ENCODE results near the gene VPS41. TPM values are rescaled to one million over a fixed set of nuclear protein-coding genes. Genes with fewer than 3 reads are reported as not detected.

VPS41 gene
- total RNA-seq, 1 donor from 2014 or later, result 56.2 TPM

DNA sequence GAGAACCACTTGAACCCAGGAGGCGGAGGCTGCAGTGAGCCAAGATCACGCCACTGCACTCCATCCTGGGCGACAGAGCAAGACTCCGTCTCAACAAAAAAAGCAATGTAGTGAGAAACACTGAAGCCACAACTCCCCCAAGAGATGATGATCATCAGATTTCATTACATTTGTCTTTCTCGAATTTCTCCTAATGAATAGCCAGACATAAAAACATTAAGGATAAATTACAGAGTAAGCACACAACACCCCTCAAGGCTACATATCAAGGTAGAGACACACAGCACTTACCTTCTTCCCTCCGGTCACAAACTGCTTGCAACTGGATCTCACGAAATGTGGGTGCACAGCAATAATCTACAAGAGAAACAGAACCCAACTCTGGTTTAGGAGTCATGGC lies 91.5 kb downstream of the VPS41 start:
- DNase-seq (ENCODE audit: low read depth), result no peak

DNA sequence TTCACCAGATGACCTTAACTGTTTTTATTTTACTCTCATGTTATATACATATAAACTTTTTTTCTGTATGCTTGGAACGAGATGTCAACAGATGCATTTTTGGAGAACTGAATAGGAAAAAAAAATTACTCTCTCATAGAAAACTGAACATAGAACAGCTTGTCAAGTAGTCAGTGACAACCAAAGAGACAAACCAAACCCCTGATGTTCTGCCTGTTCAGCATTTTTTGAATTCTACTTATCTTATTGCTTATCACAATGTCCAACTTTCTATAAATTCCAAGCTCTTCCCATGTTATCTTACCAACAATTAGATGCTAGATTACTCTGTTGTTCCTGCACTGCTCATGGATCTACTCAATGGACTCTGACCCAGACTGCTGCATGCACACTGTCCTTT lies 95.2 kb downstream of the VPS41 start:
- DNase-seq (ENCODE audit: low read depth), result no peak

DNA sequence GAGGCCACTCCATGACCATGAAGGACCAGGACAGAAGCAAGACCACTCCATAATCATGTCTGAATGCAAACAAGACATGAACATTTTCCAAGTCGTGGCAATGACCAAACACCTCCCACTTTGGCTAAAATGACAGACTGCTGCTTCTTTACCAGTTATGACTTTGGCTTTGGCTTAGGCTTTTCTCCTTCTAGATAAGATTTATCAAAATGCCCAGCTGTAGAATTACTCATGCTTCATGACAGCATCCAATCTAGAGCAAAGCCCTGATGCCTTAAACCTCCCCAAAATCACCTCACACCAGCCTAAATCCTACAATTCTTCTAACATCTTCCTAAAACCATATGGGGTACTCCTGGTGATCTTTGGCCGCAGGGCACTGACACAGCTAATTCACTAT lies 102.1 kb downstream of the VPS41 start:
- no peak for DNase-seq (ENCODE audit: low read depth)

DNA sequence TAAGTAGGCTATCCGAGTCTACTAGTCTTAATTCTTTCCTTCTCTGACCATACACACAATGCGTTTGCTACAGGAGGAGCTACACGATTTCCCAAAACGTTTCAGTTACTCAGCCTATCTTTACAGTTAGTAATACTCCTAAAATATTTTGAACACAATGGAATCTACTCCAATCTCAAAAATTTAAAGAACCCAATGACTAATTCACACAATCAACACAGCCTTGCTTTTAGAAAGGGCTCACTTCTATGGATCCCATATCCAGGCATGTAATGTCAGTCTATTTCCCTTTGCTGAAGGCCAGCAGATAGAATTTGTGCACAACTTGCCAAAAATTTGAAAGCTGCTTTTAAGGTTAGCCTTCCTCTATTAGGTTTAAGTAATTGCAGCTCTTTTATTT lies 107.2 kb downstream of the VPS41 start:
- DNase-seq (ENCODE audit: low read depth), result no peak

DNA sequence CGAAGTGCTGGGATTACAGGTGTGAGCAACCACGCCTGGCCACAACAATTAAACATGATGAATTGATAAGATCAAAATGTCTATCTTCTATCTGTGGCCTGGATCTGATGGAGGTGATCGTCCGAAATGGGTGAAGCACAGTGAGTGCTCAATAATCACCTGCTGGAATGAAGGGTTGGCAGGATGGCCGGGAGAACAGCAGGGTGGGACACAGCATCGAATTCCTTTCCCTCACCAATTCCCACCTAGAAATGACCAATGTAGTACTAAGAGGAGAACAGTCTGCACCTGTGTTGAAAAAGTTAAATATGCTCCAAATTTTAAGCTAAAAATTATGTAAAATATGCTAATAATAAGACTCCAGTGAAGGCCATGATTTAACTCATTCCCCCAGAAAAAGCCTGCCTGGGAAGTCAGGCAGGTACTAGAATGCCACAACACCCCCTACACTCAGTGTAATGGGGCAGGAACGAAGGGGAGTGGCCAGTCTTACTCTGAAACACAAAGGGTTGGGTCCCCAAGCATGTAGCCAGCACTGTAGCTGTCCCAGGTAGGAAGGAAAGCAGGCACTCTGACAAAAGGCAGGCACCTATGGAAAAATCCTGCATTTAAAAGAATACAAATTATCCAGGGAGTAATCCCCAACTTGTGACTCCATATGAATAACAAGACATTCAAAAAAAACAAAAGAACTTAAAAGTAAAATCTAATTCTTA lies 110.3 kb downstream of the VPS41 start:
- DNase-seq (ENCODE audit: low read depth), result no peak

DNA sequence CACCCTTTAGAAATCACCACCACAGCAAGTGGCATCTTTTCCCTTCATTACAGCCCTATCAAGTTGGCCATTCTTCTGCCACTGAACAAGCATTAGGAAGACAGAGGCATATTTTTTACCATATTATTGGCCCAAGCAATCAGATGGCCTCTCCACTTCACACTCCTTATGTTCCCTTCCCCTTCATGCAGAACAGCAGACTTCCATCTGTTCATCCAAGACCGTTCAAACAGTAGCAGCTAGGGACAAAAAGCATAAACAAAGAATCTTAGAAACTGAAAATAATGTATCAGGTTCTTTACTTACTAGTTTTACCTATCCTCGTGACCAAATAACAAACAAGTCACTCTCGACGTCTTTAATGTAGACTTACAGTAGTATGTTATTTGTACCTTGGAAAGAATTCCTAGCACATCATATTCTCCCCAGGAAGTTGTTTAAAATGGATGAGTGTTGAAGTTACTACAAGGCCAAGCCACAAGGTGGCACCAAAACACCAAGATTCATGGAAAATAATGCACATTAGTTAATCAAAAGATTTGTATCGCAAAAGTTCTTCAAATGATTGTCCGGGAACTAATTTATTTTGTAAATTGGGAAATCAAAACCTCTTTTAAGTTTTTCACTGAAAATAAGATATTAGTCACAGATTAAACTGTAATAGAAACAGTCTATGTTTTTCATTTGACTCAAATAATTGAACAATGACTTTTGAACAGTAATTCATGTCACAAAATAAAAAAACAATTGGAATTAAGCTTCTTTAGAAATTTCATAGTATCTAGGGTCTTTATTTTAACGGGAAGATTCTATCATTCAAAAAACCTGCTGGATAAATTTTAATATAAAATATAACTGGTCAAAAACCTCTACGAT lies 112.1 kb downstream of the VPS41 start:
- peak; percentile 79 for DNase-seq (ENCODE audit: low read depth)

DNA sequence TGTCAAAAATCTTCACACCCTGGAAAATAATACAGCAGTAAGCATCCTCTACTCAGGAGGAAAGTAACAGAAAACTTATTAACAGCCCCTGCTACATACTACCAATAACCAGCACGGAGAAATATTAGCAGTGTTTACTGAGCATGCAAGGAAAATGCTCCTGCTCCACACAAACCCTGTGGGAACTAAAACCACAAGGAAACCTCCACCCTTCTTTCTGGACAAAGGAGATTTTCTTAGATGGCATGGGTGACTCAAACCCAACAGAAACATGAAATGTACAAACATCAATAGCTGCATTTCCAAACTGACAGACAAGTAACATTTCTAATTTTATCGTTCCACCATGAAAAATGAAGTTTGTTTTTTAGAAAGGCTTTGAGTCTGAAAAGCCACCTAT lies 113.4 kb downstream of the VPS41 start:
- DNase-seq (ENCODE audit: low read depth), result peak; percentile 21

DNA sequence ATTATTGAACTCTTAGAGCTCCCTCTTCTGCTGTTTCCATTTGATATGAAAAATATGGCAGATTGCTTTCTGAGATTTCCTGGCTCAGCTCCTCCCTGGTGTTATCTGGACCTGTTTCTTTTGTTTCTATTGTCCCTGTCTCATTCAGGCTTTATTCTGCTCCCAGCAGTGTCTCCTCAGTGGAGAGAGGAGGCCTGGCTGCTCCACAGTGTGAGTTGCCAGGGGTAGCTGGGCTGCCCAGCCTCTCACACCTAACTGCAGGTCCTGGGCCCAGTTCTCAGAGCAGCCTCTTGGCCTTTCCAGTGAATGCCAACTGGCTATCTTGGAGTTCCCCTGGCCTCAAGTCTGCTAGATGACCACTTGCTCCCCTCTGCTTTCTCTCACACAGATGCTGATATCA lies 127.0 kb downstream of the VPS41 start:
- DNase-seq (ENCODE audit: low read depth), result no peak

DNA sequence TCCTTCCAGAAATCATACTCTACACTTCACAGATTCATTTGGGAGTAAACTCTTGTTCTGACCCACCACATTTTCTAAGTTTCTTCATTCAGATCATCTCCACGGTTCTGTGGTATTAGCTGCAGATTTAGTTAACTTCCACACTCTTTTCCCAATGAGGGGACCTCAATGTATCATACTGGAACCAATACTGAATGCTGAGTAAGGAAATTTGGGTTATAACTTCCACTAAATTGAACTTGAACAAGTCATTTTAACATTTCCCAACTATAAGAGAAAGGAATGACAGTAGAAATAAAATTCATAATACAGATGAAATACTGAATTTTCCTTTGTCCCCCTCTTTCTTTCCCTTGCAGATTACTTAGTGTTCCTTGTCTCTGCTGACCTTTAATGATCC lies 131.4 kb downstream of the VPS41 start:
- DNase-seq (ENCODE audit: low read depth), result no peak

DNA sequence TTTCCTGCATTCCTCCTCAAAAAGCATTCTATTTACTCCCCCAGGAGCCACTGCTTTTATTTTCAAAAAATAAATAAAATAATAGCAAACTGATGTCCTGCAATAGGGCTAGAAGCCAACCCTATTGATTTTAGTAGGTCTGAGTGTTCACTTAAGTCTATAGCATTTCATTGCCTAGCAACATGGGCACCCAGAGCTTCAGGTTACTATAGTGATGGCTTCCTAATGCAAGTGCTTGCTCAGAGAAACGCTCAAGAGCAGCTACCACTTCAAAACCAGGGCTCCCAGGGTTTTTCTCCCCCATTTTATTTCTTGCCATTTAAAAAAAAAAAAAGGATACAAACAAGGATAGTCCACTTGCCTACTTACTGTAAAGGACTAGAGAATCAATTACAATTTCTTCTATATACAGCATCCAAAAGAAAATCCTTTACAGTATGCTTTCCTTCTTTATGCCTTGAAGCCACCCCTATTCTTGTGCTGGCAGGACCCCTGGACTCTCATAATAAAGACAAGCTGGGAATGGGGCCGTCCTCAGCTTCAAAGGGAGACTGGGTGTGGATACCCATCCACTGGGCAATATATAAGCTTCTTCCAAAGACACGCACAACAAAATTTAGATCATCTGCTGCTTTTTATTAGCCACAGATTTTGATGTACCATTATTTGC lies 133.3 kb downstream of the VPS41 start:
- no peak for DNase-seq (ENCODE audit: low read depth)

DNA sequence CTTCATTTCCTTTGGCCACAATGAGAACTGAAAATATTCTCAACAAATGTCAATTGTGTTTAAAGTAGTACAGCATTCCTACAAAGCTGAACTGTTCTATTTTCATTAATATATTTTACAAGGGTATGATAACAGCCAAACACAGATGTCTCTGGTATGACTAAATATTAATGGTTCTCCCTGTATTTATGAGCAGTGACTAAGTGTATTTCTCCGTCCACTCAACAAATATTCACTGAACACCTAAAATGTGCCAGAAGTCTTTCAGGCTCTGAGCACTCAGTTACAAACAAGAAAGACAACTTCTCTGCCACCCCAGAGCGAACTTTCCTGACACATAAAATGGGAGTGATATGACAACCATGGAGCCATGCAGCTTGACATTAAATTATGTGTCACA lies 135.6 kb downstream of the VPS41 start:
- DNase-seq (ENCODE audit: low read depth), result no peak

DNA sequence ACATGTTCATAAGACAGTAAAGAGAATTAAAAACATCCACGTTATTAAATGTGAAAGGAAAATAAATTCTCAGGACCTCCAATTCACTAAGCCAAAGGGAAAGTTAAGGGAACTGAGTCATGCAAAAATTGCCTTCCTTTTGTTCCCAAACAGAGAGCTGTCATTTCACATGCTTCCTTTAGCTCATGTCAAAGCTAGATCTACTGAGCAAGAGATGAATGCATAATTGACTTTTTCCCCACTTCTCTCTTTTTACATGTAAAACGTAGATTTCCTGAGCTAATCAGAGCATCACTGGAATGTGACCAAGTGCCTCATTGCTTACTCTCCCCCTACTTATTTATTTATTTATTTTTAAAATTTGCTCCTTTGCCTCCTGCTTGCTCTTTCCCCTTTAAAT lies 148.8 kb downstream of the VPS41 start:
- no peak for DNase-seq (ENCODE audit: low read depth)

DNA sequence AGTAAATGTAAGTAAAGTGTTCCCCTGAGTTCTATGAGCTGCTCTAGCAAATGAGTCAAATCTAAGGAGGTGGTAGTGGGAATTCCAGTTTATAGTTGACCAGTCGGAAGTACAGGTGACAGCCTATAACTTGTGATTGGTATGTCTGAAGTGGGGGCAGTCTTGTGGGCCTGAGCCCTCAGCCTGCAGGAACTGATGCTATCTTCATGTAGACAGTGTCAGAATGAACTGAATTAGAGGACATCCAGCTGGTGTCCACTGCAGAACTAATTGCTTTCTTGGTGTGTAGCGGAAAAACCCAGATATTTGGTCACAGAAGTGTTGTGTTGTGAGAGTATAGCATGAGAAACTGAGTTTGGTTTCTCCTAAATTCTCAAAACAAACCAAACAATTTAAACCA lies 150.0 kb downstream of the VPS41 start:
- no peak for DNase-seq (ENCODE audit: low read depth)

DNA sequence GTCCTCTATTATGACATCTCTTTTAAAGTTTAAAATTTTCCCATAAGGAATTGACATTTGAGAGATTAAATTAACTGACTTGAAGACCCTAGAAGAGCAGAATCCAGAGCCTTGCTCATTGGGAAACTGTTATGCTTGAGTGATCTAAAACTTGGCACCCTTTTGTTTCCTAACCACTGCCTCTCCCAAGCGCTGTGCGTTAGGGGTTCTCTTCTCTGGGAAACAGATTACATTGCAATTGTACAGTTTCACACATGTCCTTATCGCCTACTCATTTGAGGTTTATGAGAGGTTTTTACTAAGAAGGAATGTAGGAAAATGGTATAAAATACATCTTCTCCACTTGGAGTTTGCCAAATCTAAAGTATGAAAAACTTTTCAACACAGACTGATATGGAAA lies 151.1 kb downstream of the VPS41 start:
- DNase-seq (ENCODE audit: low read depth), result no peak

DNA sequence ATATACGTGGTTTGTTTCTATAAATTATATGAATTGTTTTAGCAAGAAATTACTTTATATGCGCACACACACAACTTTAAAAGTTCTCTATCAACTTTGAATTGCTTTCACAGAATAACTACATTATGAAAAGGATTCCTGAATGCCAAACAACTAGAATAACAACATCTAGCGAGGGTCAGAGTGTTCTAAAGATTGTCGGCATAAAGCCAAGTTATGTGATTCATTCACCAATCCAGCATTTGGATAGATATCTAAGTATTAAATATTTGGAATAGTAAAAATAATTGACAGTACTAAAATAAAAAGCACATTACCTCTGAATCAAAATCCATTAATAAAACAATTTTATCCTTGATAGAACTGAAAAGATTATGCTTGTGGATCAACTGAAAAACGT lies 152.5 kb downstream of the VPS41 start:
- DNase-seq (ENCODE audit: low read depth), result peak; percentile 8

DNA sequence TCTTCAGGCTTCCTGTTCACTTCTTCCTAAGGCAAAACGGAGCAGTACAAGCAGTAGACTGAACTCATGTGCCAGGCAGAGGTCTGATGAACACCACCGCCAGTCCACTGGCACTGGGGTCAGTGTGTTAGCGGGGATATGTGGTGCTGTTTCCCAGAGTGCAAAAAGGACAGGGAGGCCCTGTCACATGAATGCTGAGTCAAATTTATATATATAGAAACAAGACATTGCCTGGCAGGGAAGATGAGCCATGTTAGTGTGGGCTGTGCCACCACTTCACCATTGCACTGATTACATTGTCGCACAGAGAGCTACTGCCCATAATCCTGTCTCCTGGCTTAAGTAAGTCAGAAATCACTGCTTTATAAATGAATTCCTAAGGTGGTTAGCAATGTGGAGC lies 155.6 kb downstream of the VPS41 start:
- peak; percentile 36 for DNase-seq (ENCODE audit: low read depth)

DNA sequence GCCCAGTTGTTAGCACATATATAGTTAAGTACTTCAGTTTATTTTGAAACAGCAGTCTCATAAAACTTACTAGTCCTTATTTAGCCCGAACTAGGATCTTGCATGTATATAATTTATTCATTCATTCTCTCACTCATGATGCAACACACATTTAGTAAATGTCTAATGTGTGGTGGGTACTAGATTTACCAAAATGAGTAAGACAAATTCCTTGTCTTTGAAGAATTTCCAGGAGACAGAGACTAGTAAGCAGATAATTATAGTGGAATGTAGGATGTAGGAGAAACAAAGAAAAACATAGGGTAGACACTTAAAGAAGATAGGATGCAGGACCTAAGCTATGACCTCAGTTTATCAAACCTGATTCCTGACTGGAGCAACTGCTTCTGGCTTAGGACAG lies 157.6 kb downstream of the VPS41 start:
- DNase-seq (ENCODE audit: low read depth), result no peak

DNA sequence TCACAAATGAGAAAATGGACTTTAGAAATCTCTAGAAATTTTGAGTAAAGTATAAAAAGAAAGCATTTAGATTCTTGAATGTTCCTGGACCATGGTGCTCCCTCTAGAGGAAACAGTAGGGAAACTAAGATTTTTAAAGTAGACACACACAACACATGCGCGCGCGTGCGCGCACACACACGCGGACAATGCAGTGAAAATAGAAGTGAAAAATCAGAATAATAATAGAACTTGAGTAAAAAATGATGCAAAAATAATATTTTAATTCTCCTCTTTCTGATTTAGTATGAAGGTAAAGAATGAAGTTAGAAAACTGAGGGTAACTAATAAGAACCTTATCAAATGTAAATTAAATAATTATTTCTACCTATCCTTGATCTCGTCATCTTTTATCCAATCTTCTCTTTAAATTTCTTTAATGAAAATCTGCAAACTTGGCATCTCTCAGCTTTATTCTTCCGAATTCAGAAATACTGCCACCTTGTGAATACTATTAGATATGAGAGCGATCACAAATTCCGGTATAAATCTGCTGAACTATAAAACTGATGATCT lies 160.9 kb downstream of the VPS41 start:
- peak; percentile 29 for DNase-seq (ENCODE audit: low read depth)

DNA sequence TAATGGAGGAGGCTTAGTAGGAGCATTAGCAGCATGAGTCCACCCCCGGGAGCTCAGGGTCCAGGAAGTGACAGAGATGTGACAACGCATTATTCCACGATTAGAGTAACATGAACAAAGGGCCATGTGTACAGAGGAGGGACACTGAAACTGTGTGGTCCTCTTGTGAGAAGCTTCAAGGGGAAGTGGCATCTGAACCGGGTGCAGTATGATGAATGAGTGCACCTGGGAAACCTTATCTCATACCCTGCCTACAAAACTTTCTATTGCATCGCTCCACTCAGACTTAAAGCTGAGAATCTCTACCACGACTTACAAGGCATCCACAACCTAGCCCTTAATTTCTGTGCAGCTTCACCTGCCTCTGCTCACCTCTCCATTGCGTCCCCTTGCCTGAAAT lies 162.6 kb downstream of the VPS41 start:
- DNase-seq (ENCODE audit: low read depth), result no peak

DNA sequence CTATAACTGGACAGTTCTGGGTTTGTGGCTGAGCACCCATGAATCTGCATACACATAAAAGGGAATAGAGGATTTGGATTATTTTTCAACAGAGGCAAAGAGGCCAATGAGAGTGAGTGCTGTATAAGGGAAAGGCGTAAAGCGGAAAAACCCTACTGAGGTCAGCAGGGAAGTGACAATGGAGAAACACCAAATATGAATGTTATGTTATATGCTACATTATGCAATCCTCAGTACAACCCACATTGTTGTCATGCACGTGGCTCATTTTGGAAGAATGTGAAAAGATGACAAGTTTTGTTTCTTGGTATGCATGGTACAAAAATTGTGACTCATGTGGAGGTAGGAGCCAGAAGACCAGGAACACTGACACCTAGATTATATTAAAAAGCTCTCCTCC lies 164.2 kb downstream of the VPS41 start:
- no peak for DNase-seq (ENCODE audit: low read depth)

DNA sequence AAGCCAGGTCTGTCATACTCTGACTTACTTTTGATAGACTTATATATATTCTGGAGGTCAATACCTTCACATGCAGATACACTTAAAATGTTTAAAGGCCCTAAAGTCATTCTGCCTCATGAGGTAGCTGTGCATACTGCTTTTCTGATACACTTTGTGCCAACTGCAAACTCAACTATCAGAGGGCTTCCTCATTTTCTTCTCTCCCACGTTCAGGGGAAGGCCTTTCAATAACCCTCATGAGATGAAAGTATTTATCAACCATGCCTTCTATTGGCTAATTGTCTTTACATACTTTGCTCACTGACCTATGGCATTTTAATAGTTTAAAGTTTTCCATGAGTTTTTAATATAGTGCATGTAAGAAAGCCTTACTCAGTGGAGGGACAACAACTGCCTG lies 165.1 kb downstream of the VPS41 start:
- no peak for DNase-seq (ENCODE audit: low read depth)

DNA sequence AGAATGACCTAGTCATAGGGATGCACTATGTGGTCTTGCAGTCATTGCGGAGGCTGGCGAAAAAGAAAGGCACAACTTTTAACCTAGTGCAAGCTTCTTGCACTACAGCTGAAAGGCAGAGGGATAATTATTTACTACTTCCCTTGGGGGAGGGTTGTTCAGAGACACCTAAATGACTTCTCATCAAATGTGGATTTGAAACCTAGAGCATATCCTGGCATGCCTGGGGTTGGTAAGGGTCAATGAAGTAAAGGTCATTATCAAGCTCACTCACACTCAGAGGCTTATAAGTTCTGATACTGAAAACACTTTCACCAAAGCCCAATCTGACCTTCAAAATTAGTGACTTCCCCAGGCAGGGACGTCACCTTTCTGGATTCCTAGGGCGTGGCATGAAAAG lies 168.9 kb downstream of the VPS41 start:
- DNase-seq (ENCODE audit: low read depth), result no peak
